Activated effector memory CD4-positive, alpha-beta T cell treated with anti-CD3 and anti-CD28 coated beads, Interleukin-2, amount 50 U/mL, for 16 hours (primary cell): ENCODE data around the gene SEC14L5.

ENCODE experiments used
- DNase-seq: peaks from one replicate; pipeline ENCODE4 v3.0.0-alpha.2; 2020

Gene SEC14L5

GRCh38 chr16:4988647-4989046 is 30.5 kb downstream of the SEC14L5 start:
- DNase-seq, result no peak

DNA sequence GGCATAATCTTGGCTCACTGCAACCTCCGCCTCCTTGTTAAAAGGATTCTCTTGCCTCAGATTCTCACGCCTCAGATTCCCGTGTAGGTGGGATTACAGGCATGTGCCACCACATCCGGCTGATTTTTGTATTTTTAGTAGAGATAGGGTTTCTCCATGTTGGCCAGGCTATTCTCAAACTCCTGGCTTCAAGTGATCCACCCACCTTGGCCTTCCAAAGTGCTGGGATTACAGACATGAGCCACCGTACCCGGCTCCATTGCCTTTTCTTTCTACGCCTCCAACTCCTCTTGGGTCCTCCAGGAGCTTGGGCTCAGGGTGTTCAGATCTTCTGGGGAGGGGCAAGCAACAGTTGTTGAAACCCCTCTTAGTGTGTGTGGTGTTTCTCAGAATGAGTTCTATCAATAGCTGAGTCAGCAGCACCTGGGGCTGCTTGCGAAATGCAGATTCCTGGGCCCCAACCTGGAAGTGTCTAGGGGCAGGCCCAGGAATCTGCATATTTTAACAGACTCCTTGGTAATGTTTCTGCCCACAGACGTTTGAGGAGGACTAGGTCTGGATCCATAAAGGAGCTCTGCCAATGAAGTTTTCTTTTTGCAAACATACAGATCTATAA is 31.4 kb downstream of the SEC14L5 start:
- DNase-seq, result no peak

DNA sequence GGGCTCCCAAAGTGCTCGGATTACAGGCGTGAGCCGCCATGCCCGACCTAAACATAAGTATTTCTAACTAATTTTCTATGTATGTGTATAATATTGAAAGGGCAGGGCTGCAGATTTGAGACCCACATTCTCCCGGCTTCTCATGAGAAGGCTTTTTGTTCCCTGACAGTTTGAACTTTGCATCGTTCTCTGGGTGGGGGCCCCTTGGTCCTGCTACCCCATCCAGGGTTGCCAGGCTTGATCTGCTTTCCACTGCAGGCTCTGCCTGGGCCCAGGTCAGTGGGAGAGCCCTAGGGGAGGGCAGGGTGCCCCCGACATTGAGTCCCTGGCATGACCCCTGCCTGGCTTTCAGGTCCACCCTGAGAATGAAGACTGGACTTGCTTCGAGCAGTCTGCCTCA is 32.3 kb downstream of the SEC14L5 start:
- no peak for DNase-seq

- no peak for DNase-seq
These were observed 33.6 kb downstream of the SEC14L5 start for GRCh38 chr16:4991754-4992153.

GRCh38 chr16:4994719-4995434 is 36.7 kb downstream of the SEC14L5 start:
- no peak for DNase-seq

- DNase-seq, result no peak
These were observed 42.5 kb downstream of the SEC14L5 start for GRCh38 chr16:5000573-5001001.

DNA sequence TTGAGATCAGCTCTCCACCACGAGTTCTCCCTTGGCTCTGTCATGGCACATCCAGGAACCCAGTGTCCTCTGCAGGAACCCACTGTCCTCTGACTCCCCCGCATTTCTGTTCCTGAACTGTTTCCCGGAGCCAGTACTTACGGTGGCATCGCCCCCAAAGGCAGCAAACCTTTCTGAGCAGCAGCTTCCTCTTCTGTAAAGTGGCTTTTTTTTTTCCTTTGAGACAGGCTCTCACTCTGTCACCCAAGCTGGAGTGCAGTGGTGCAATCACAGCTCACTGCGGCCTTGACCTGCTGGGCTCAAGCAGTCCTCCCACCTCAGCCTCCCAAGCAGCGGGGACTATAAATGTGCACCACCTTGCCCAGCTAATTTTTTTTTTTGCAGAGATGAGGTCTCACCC is 43.4 kb downstream of the SEC14L5 start:
- no peak for DNase-seq

DNA sequence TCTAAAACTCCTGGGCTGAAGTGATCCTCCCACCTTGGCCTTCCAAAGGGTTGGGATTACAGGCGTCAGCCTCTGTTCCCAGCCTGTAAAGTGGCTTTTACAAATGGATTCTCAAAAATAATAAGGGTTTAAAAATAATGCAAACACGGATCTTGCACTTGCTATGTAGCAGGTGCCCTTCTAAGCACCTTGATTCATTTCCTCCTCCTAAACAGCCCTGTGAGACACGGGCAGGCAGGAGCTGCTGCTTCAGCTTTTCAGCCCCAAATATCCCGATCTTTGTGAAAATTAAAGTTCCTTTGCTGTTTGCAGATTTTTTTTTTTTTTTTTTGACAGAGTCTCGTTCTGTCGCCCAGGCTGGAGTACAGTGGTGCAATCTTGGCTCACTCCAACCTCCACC is 43.9 kb downstream of the SEC14L5 start:
- DNase-seq, result no peak

GRCh38 chr16:5002699-5003143 is 44.6 kb downstream of the SEC14L5 start:
- DNase-seq, result no peak

- no peak for DNase-seq
These were observed 45.1 kb downstream of the SEC14L5 start for GRCh38 chr16:5003211-5003610.

DNA sequence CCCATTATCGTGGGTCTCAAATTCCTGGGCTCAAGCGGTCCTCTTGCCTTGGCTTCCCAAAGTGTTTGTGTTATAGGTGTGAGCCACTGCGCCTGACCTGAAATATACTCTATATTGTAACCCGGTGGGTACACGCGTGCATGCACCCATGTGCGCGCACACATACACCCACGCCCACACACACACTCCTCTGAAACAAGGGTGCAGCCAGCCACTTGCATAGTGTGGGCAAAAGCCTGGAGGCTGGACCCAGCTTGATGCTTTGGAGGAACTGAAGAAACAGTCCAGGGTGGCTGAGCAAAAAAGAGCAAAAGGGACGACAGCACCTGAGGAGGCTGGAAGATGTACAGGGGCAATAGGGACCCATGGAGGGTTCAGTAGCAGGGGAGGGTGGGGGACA is 45.7 kb downstream of the SEC14L5 start:
- DNase-seq, result no peak

- no peak for DNase-seq
These were observed 46.2 kb downstream of the SEC14L5 start for GRCh38 chr16:5004311-5004710.

- no peak for DNase-seq
These were observed 47.8 kb downstream of the SEC14L5 start for GRCh38 chr16:5005916-5006315.

DNA sequence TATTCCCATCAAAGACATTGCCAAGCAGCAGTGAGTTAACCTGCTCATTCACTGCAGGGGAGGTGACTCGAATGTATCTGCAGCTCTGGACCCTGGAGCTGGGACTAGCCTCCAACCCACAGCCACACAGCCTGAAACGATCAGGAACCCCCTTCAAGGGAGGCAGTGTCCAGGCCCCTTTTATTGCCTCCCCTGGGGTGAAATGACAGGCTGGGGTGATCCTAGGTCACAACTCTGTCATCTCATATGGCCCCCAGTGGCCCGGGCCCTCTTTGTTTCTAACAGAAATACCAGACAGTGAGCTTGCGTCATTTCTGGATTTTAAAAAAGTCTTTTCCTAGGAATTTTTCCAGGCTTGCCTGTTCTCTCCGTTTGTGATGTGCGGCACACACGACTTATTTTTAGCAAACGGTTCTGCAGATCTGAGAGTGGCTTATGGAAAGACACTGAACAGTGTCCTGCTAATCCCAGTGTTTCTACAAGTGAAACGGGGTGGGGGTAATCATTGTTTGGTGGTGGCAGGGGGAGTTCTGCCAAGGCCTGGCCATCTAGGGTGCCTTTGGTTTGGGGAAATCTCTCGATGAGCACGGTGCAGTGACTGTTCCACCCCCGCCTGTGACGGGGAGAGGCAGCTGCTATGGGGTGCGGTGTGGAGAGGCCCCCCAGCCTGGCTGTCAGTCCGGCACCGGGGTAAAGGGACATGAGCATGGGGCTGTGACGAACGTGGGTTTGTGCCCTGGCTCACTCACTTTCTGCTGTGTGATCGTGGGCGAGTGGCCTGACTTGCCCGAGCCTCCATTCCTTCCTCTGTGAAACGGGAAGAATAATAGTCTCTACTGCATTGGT is 48.4 kb downstream of the SEC14L5 start:
- no peak for DNase-seq

GRCh38 chr16:5007256-5007655 is 49.1 kb downstream of the SEC14L5 start:
- DNase-seq, result no peak

DNA sequence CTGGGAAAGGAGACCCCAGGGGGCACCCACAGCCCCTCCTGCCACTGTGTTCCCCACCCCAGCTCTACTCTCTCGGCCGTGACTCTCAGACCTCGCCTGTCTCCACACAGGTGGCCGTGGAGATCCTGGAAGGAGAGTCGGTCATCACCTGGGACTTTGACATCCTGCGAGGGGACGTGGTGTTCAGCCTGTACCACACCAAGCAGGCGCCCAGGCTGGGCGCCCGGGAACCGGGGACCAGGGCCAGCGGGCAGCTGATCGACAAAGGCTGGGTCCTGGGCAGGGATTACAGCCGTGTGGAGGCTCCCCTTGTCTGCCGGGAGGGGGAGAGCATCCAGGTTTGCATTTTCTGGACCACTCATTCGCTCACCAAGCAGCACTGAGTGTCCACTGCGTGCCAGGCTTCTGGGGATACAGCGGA is 50.2 kb downstream of the SEC14L5 start:
- DNase-seq, result no peak

DNA sequence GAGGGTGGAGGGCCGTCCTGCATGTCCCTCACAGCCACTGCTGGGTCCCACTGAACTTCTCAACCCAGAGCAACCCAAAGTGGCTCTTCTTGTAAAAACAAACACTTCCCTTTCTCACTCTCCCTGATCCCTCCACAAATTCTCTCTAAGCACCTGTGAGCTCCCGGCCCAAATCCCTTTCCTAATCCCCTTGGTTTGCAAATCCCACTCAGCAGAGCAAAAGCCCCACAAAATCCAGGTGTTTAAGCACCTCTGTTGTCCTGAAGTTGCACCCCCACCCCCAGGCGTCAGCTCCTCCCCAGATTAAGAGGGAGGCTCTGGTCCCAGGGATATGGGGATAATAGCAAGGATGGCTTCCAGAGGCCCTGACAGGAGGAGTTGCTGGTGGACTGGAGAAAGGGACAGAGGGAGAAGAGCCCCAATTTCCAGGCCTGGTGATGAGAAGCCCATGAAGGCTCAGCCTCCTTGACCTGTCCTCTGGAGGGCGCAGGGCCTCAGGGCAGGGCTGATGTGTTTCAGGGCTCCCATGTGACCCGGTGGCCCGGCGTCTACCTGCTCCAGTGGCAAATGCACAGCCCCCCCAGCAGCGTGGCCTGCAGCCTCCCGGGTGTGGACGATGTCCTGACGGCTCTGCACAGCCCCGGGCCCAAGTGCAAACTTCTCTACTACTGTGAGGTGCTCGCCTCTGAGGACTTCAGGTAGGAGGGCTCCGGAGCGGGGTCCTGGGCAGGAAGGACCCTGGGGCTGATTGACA is 52.6 kb downstream of the SEC14L5 start:
- no peak for DNase-seq

- no peak for DNase-seq
These were observed 53.5 kb downstream of the SEC14L5 start for GRCh38 chr16:5011637-5012036.

DNA sequence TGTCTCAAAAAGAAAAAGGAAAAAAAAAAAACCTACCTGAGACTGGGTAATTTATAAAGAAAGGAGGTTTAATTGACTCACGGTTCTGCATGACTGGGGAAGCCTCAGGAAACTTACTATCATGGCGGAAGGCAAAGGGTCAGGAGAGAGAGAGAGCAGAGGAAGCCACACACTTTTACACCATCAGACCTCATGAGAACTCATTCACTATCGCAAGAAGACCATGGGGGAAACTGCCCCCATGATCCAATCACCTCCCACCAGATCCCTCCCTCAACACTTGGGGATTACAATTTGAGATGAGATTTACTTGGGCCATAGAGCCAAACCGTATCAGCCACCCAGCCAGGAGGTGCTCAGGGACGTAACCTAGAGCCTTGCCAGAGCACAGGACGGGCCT is 54.8 kb downstream of the SEC14L5 start:
- DNase-seq, result no peak

DNA sequence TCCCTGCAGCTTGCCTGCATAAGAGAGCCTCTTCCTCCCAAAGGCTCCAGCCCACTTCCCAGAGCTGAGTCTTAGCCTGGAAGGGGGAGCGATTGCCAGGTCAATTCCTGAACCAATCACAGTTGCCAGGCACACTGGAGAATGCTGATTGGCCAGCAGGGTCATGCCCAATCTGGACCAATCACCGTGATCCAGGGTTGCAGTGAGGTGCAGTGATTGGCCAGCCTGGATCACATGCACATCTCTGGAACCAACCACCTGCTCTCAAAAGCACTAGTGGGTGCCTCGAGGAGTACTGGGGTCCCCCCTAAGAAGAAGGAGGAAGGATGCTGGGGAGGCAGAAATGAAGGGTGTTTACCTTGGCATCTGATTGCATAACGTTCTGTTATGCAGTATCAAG is 57.2 kb downstream of the SEC14L5 start:
- DNase-seq, result no peak

DNA sequence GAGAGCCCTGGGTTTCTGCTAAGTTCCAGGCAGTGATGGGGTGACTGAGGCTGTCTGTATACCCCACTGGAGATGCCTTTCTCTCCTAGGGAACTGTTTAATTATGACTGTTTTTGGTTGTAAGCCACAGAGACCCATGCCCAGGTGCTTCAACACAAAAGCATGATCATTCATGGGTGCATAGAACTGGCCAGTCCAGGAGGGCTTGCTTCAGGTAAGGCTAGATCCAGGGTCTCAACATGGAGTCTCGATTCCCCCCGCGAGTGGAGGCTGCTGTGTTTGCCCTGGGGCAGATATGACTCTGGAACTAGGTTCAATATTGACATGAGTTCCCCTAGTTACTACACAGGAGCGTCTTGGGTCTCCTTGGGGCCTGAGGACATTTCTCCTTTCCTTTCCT is 57.8 kb downstream of the SEC14L5 start:
- DNase-seq, result no peak

DNA sequence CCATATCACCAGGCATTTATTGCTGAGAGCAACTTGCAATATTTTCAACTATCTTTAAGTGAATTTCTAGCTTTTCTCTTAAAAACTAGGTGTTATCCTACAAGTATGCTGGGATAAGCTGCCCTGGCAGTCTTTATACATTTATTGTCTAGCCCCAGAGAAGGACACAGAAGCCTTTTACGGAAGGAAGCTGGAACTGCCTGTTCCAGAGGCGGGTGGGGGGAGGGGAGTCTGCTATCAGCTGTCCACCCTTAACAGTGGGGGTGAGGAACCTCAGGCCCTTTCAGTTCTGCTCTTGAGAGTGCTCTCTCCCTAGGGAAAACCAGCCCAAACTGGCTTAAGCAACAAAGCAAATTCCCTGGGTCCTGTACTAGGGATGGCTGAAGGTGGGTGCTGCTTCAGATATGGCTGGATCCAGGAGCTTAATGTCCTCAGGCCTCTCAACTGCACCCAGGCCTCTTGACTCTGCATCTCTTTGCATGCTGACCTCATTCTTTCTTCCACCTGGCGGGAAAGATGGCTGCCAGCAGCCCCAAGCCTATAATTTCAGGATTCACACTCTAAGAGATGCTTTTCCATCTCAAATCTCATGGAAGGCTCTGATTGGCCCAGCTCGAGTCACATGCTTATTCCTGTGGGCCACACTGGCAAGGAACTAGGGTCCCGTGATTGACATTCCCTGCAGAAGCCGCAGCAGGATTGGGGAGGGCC is 59.0 kb downstream of the SEC14L5 start:
- DNase-seq, result no peak

GRCh38 chr16:5017678-5017969 is 59.5 kb downstream of the SEC14L5 start:
- DNase-seq, result no peak
